OCI-LY1 (cell line): ENCODE measurements around the gene ITGB3.

Experiments used
- EZH2 ChIP-seq: fragments of 200-600 bp; sonication (generic), shearing (Covaris generic); IDR thresholded peaks from 2 replicates; pipeline ENCODE4 v1.8.0; 2017; ENCODE audit warnings: borderline replicate concordance, mixed run types, mild to moderate bottlenecking, antibody characterized with exemption, low read length, moderate library complexity, mixed read lengths
- TF ChIP-seq, protein P1 (sequence below): fragments of 200-600 bp; sonication (generic), shearing (Covaris generic); IDR thresholded peaks from 2 replicates; pipeline ENCODE4 v1.5.1; 2017; ENCODE audit warnings: mild to moderate bottlenecking, antibody characterized with exemption, low read length, moderate library complexity, mixed read lengths

- TF ChIP-seq, protein P1, sequence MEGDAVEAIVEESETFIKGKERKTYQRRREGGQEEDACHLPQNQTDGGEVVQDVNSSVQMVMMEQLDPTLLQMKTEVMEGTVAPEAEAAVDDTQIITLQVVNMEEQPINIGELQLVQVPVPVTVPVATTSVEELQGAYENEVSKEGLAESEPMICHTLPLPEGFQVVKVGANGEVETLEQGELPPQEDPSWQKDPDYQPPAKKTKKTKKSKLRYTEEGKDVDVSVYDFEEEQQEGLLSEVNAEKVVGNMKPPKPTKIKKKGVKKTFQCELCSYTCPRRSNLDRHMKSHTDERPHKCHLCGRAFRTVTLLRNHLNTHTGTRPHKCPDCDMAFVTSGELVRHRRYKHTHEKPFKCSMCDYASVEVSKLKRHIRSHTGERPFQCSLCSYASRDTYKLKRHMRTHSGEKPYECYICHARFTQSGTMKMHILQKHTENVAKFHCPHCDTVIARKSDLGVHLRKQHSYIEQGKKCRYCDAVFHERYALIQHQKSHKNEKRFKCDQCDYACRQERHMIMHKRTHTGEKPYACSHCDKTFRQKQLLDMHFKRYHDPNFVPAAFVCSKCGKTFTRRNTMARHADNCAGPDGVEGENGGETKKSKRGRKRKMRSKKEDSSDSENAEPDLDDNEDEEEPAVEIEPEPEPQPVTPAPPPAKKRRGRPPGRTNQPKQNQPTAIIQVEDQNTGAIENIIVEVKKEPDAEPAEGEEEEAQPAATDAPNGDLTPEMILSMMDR, result no peak
- TF ChIP-seq EZH2, result no peak
Measured at GRCh38 chr17:47276444-47276843, 22.8 kb downstream of the ITGB3 start.
